Left forelimb (tissue), 1 donor: ENCODE measurements around the gene WIPF2.

Source experiments
- DNase-seq: peaks from one replicate; pipeline ENCODE4 v3.0.0-alpha.2; 2018; ENCODE audit warnings: low spot score

Gene WIPF2

GRCh38 chr17:40315206-40315605, 96.1 kb downstream of the WIPF2 start:
- DNase-seq, result no peak

DNA sequence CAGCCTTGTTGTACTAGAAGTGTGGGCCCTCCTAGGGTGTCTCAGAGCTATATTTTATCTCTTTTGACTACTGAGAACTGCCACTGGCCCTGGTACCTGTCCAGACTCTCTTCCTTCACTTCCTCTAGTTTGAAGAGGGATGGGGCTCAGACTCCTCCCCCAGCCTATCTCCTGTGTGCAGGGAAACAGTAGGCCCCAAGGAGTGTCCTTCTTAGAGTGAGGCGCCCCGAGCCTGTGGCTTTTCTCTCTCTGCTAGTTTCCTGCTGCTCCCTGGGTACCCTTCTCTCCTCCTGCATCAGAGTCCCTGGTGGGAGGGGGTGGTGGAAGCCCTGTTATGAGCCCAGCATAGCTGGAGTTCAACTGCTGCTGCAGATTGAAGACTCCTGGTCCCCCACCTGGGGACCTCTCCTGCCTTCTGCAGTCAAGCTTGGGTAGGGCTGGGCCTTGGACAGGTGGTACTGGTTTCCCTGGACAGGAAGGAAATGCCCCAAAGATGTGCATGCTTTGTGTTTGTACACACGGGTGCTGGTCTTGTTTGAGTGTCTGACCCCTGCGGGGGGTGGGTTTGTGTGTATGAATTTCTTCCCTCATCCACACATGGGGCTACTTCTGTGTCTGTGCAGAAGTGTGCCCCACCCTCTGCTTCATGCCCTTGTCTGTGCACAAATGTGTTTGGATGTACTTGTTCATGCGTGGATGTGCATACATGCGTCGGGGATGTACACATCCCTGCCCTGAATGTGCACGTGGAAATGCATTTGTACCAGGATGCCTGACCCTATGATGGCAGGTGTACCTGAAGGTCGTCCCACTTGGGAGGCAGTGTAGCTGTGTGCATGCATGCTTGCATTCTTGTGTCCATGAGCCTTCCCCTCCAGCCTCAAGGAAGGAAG, 96.8 kb downstream of the WIPF2 start:
- no peak for DNase-seq

DNA sequence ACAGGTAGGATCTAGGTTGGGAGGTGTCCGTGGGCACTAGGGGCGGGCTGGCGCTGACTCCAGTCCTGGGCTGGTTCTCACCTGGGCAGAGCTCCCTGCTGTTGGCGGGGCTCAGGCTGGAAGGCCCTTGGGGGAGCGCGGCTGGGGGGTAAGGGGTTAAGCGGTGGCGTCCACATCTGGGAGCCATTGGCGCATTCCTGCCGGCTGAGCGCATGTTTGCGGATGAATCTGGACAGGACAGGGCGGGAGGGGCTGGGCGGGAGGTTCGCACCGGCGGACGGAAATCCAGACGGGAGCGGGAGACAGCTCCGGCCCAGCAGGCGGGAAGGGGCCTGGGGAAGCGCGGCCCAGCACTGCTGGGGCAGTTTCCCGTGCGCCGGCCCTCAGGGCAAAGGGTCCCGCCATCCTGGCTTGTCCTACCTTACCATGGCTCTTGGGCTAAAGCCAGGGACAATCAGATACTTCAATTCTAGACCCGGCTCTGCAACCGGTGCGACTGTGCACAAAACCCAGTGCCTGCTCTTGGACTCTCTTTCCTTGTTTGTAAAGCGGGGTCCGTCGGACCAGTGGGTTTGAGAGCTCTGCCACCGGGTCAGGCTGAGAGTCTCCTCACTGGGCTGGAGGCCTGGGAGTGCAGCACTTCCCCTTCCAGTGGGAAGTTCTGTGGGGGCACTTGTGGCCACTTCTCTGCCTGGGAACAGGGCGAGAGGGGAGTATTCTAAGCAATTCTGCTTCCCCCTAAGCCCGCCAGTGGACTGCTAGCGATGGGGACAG, 97.7 kb downstream of the WIPF2 start:
- DNase-seq, result peak; percentile 89

- DNase-seq, result peak; percentile 81
Measured at GRCh38 chr17:40317345-40317873, 98.3 kb downstream of the WIPF2 start.

- peak; percentile 96 for DNase-seq
Measured at GRCh38 chr17:40317880-40318829, 99.1 kb downstream of the WIPF2 start.

GRCh38 chr17:40318830-40319391, 99.8 kb downstream of the WIPF2 start:
- DNase-seq, result peak; percentile 66

- DNase-seq, result no peak
Measured at GRCh38 chr17:40319651-40320540, 100.8 kb downstream of the WIPF2 start.

- DNase-seq, result peak; percentile 89
Measured at GRCh38 chr17:40320756-40321523, 101.8 kb downstream of the WIPF2 start.

DNA sequence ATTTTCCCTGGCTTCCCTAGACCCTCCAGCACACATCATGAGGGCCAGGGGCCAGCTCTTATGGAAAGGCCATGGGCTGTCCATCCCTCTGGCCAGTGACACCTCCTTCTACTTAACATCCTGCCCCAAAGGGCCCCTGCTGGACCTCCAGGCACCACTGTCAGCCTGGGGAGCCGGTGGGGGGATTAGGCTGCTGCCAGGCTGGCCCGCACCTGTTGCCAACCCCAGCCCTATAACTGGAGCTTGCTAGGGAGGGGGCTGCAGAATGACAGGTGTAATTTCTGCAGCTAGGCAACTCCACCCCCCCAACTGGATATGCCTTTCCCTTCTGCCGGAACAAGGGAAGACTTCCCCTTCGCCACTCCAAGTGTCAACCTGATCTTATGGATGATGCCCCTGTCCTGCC, 102.4 kb downstream of the WIPF2 start:
- no peak for DNase-seq

DNA sequence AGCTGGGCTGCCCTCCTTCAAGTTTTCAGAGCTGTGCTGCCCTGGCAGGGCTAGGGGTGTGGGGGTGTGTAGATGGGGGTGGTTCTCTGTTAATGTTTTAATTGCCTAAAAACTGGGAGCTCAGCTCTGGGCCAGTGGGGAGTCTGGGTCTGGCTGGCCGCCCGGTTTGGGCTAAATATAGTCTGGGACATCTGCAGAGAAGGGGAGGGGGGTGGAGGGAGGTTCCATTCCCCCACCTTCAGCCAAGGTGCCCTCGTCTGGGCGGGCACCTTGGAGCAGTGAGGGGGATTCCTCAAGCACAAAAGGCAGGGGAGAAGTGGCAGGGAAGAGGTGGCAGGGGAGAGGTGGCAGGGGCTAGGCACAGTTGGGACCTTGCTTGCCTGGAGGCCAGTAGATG, 102.9 kb downstream of the WIPF2 start:
- no peak for DNase-seq

DNA sequence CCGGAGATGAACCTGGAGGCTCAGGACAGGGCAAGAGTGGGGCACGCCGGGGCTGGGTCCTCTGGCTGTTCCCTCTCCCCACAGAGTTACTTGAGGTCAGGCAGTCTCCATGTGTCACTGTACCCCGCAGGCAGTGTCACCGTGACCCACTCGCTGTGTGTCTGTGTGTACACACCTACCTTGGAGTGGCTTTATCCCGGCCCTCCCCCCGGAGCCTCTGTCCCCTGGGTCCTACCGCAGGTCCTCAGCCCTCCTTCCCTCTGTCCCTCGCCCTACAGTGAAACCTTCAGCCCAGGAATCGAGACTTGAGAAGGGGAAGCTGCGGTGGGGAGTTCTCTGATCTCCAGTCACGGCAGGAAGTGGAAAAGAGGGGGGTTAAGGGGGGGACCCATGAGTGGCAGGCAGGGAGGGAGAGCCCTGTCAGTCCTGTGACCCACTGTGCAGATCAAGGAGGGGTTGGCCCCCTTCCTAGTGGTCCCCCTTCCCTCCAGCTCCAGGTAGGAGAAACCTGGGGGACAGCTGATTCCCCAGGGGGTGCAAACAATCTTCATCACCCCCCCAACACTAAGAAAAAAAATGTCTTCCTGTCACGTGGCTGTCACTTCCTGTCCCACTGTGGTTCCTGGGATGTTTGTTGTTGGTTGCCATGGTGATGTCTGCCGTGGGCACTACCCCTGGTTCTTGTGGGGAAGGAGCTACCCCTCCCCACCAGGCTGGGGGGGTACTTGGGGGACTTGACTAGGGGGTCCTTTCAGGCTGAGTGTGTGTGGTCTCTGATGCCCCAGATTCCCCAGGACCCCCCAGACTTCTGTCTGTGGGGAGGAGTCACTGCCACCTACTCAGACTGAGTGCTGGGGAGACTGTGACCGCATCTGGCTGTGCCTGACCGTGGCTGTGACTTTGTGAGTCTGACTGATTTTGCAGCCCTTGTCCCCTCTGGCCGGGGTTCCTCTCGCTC, 103.5 kb downstream of the WIPF2 start:
- no peak for DNase-seq

GRCh38 chr17:40323391-40324381, 104.6 kb downstream of the WIPF2 start:
- no peak for DNase-seq

- DNase-seq, result no peak
Measured at GRCh38 chr17:40325156-40326013, 106.3 kb downstream of the WIPF2 start.

DNA sequence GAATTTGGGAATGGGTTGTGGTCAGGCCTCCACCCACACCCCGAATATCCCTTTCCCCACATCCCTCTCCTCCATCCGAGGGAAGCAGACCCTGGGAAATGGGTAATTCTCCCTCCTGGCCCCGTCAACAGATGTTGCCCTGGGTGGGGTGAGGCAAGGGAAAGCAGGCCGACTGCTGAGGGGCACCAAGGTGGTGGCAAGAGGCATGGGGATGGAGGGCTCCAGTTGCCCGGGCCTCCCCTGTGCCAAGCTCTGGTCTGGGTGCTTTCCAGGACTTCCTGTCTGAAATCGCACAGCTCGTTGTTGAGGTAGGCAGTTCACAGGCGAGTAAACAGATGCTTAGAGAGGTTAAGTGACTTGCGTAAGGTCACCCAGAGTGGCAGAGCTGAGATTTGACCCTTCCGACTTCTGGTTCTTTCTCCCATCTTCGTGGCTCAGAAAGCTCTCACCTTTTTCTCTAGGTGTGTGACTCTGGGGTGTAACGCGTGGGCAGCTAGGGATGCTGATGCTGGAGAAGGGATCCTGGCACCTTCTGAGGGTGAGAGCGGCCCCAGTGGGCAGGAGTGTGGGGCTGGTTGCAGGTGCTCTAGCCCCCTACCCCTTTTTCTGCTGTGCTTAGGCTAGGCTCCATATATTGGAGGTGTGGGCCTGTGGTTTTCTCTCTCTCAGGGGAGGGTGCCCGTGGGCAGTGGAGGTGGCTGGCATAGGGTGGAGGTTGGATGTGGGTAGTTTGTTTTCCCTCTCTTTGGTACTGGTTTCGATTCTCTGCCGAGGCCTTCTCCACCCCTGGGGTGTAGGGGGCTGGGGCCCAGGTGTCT, 107.1 kb downstream of the WIPF2 start:
- DNase-seq, result no peak

DNA sequence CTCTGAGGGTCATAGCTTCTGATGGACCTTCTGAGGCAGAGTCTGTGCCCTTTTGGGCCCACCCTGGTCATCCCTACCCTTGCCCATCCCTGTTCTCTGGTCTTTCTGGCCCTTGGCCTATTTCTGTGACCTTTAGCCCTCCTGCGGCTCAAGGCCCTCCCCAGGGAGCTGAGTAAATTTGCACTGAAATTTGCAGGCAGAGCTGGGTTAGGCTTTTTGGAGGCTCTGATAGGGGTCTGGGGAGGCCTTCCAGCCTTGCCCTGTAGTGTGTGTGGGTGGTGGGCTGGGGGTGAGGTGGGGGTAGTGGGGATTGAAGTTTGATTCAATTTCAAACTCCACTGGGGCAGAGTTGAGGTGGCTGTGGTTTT, 107.7 kb downstream of the WIPF2 start:
- no peak for DNase-seq
